ENCODE results near the gene TNFAIP8L1. TPM values are rescaled to one million over a fixed set of nuclear protein-coding genes. Genes with fewer than 3 reads are reported as not detected.

Gene TNFAIP8L1
- total RNA-seq, 1 donor from 2014 or later: 8.2 TPM

DNA sequence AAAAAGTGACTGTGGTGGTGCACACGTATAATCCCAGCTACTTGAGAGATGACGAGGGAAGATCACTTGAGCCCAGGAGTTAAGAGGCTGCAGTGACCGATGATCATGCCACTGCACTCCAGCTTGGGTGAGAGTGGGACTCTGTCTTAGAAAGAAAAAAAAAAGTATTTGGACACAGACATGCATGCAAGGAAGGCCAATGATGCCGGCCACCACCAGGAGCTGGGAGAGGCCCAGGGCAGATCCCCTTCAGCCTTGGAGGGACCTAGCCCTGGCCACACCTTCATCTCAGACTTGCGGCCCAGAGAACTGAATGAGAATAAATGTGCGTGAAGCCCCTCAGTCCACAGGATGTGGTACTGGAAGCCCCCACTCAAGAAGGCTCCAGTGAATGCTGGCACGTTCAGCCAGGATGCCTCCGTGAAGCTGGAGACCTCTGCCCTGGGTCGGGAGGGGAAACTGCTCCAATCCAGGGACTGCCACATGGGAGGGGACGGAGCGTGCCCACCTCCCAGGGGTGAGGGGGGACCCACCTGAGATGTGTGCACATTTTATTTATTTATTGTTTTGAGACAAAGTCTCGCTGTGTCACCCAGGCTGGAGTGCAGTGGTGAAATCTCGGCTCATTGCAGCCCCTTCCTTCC is 14.6 kb downstream of the TNFAIP8L1 start:
- Histone ChIP-seq H2AFZ (replicated peaks) (no peak overlapping the region), H3F3A (ENCODE audit: low read depth) (no peaks in the 10 kb centered on the region), H3K36me3 (no peaks in the 10 kb centered on the region), H3K79me2 (ENCODE audit: low read depth) (no peaks in the 10 kb centered on the region), H3K27ac (no peak overlapping the region), H4K20me1 (ENCODE audit: low read depth) (peaks cover 2% of the 10 kb centered on the region), H3K4me3 (no peak overlapping the region), H3K4me2 (no peak overlapping the region), H3K9me3 (ENCODE audit: low read depth) (no peaks in the 10 kb centered on the region), H3K27me3 (no peaks in the 10 kb centered on the region), H3K9ac (no peak overlapping the region), H3K4me1 (no peaks in the 10 kb centered on the region)
- no peak overlapping the region for H3K4me3 Mint-ChIP-seq
- H3K27me3 Mint-ChIP-seq (ENCODE audit: insufficient read depth, low read depth): peaks cover 5% of the 10 kb centered on the region
- DNase-seq (ENCODE audit: low spot score): no peak
- no peak overlapping the region for H3K27ac Mint-ChIP-seq
- H3K36me3 Mint-ChIP-seq: peaks cover 3% of the 10 kb centered on the region
- no peaks in the 10 kb centered on the region for H3K9me3 Mint-ChIP-seq
- H3K4me1 Mint-ChIP-seq: no peaks in the 10 kb centered on the region
- TF ChIP-seq EZH2 (IDR thresholded peaks at IDR 0.05) (no peak), EZH2phosphoT487 (IDR thresholded peaks at IDR 0.05) (no peak)
- TF ChIP-seq, protein P1, sequence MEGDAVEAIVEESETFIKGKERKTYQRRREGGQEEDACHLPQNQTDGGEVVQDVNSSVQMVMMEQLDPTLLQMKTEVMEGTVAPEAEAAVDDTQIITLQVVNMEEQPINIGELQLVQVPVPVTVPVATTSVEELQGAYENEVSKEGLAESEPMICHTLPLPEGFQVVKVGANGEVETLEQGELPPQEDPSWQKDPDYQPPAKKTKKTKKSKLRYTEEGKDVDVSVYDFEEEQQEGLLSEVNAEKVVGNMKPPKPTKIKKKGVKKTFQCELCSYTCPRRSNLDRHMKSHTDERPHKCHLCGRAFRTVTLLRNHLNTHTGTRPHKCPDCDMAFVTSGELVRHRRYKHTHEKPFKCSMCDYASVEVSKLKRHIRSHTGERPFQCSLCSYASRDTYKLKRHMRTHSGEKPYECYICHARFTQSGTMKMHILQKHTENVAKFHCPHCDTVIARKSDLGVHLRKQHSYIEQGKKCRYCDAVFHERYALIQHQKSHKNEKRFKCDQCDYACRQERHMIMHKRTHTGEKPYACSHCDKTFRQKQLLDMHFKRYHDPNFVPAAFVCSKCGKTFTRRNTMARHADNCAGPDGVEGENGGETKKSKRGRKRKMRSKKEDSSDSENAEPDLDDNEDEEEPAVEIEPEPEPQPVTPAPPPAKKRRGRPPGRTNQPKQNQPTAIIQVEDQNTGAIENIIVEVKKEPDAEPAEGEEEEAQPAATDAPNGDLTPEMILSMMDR (IDR thresholded peaks at IDR 0.05): no peak

DNA sequence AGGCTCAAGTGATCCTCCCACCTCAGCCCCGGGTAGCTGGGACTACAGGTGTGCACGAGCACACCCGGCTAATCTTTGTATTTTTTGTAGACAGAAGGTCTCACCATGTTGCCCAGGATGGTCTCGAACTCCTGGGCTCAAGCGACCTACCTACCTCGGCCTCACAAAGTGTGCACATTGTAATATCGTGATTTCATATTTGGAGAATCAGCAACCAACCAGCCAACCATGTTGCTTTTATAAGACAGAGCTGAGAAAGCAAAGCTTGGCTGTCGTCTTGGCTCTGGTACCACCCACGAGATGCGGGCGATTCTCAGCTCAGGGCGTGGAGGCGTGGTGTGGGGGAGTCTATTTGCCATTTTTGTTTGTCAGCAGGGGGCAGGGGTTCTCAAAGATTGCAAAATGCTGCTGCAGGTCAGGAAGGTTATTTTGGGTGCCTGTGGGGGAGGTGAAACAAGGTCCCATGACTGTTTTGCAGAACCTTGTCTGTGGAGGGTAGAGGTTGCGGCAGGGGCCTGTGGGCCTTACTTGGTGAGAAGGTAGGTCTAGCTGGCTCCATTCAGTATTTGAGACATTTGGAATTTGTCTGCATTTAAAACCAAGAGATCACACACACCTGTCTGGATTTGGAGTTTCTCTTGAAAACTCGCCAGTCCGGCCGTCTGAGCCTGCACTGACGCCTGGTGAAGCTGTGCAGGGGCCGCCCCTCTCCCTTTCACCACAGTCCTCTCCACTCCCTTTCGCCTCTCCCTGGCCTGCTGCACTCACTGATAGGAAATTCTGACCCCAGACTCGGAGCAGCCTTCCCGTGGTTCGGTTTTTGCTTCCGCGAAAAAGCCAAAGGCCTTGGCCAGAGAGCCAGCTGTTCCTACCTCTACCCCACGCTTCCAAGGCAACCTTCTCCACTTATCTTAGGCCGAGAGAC is 15.4 kb downstream of the TNFAIP8L1 start:
- Histone ChIP-seq H3K27me3 (no peaks in the 10 kb centered on the region), H3F3A (ENCODE audit: low read depth) (no peaks in the 10 kb centered on the region), H3K9me3 (ENCODE audit: low read depth) (no peaks in the 10 kb centered on the region), H3K36me3 (no peaks in the 10 kb centered on the region), H3K79me2 (ENCODE audit: low read depth) (no peaks in the 10 kb centered on the region), H4K20me1 (ENCODE audit: low read depth) (peaks cover 2% of the 10 kb centered on the region), H3K4me3 (no peak overlapping the region), H3K4me1 (no peaks in the 10 kb centered on the region), H3K4me2 (no peak overlapping the region), H3K27ac (no peak overlapping the region), H2AFZ (replicated peaks) (no peak overlapping the region), H3K9ac (no peak overlapping the region)
- H3K9me3 Mint-ChIP-seq: no peaks in the 10 kb centered on the region
- peaks cover 3% of the 10 kb centered on the region for H3K36me3 Mint-ChIP-seq
- H3K27ac Mint-ChIP-seq: peak overlapping the region; percentile 19
- DNase-seq (ENCODE audit: low spot score): no peak
- peaks cover 2% of the 10 kb centered on the region for H3K27me3 Mint-ChIP-seq (ENCODE audit: insufficient read depth, low read depth)
- no peak overlapping the region for H3K4me3 Mint-ChIP-seq
- no peaks in the 10 kb centered on the region for H3K4me1 Mint-ChIP-seq
- no peak for TF ChIP-seq EZH2phosphoT487 (IDR thresholded peaks at IDR 0.05)
- TF ChIP-seq EZH2 (IDR thresholded peaks at IDR 0.05): no peak
- TF ChIP-seq, protein P1 (IDR thresholded peaks at IDR 0.05): no peak

DNA sequence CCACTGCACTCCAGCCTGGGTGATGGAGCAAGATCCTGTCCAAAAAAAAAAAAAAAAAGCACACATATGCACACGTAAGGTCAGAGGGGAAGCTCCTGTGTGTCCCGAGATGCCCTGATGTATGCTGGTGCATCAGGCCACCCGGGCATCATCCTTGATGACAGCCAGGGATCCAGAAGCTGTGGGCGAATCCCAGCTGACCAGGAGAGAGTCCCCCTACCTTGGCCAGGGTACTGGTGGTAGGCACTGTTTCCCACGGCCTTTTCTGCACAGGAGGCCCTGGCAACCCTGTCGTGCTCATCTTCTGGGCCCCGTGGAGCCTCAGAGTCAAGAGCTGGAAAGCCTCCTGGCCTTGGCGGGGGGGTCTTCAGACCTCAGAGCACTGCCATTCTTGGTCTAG is 16.8 kb downstream of the TNFAIP8L1 start:
- no peaks in the 10 kb centered on the region for H3K79me2 ChIP-seq (ENCODE audit: low read depth)
- no peak for DNase-seq (ENCODE audit: low spot score)
- Mint-ChIP-seq H3K4me3 (no peak overlapping the region), H3K9me3 (no peaks in the 10 kb centered on the region), H3K4me1 (no peaks in the 10 kb centered on the region), H3K27me3 (ENCODE audit: insufficient read depth, low read depth) (peaks cover 2% of the 10 kb centered on the region), H3K27ac (no peak overlapping the region), H3K36me3 (peaks cover 5% of the 10 kb centered on the region)
- no peaks in the 10 kb centered on the region for H3K4me1 ChIP-seq
- no peak overlapping the region for H3K4me3 ChIP-seq
- TF ChIP-seq EZH2 (IDR thresholded peaks at IDR 0.05) (no peak), EZH2phosphoT487 (IDR thresholded peaks at IDR 0.05) (no peak)
- TF ChIP-seq, protein P1 (IDR thresholded peaks at IDR 0.05): no peak
- no peaks in the 10 kb centered on the region for H3K9me3 ChIP-seq (ENCODE audit: low read depth)
- no peaks in the 10 kb centered on the region for H3K36me3 ChIP-seq
- no peak overlapping the region for H3K27ac ChIP-seq
- no peak overlapping the region for H2AFZ ChIP-seq (replicated peaks)
- no peaks in the 10 kb centered on the region for H3F3A ChIP-seq (ENCODE audit: low read depth)
- H4K20me1 ChIP-seq (ENCODE audit: low read depth): no peaks in the 10 kb centered on the region
- no peak overlapping the region for H3K9ac ChIP-seq
- H3K4me2 ChIP-seq: no peak overlapping the region
- H3K27me3 ChIP-seq: no peaks in the 10 kb centered on the region

Data from neural progenitor cell (in vitro differentiated cells).